H1 (cell line): ENCODE results near the gene ADM2. TPM values are rescaled to one million over a fixed set of nuclear protein-coding genes. Genes with fewer than 3 reads are reported as not detected.
A peak's percentile ranks its signal among the peaks of the same experiment; 100 is the strongest.

Experiments
- CTCF ChIA-PET: fragments of 300-600 bp; sonication (Branson Sonifier 250); formaldehyde crosslinking; loops from one replicate; lab custom pipeline; 2021; ENCODE audit not compliant: partially characterized antibody; lab: Charles Lee
- POLR2A ChIA-PET: fragments of 300-600 bp; sonication (Branson Sonifier 250); formaldehyde crosslinking; loops from one replicate; lab custom pipeline; 2021; ENCODE audit warnings: inconsistent platforms; ENCODE audit not compliant: partially characterized antibody; lab: Charles Lee
- DNase-seq, 2 experiments: peaks; one replicate each; pipeline versions ENCODE4 v3.0.0 to v3.0.0-alpha.2; 2010 to 2022; ENCODE audit warnings: low spot score in 2 of 2, low read depth in 1 of 2, mixed read lengths in 1 of 2
- FAIRE-seq: peaks from 2 replicates; lab custom pipeline; 2011; peaks lifted over from hg19 to GRCh38; lab: Jason Lieb, UNC
- H2AFZ ChIP-seq: 2 replicates; pipeline ENCODE4 v1.8.1; 2012; ENCODE audit warnings: low read length, inconsistent platforms
- H2AK5ac ChIP-seq: 2 replicates; pipeline ENCODE4 v1.6.1; 2013; ENCODE audit warnings: low read depth, low read length
- H2BK120ac ChIP-seq: replicated peaks from 2 replicates; pipeline ENCODE3; 2013; ENCODE audit warnings: low read depth, low read length, inconsistent platforms
- H2BK12ac ChIP-seq: 2 replicates; pipeline ENCODE4 v1.6.1; 2013; ENCODE audit warnings: low read depth, low read length
- H2BK15ac ChIP-seq: 2 replicates; pipeline ENCODE4 v1.6.1; 2013; ENCODE audit warnings: low read length
- H2BK20ac ChIP-seq: 2 replicates; pipeline ENCODE4 v1.6.1; 2013; ENCODE audit warnings: low read length
- H2BK5ac ChIP-seq: 2 replicates; pipeline ENCODE4 v1.6.1; 2013; ENCODE audit warnings: low read depth, low read length
- H3K14ac ChIP-seq: 2 replicates; pipeline ENCODE4 v1.6.1; 2013; ENCODE audit warnings: inconsistent platforms; ENCODE audit not compliant: insufficient read length
- H3K18ac ChIP-seq: 2 replicates; pipeline ENCODE4 v1.6.1; 2013; ENCODE audit warnings: low read length; ENCODE audit errors: extremely low read depth
- H3K23ac ChIP-seq: 2 replicates; pipeline ENCODE4 v1.6.1; 2013; ENCODE audit warnings: inconsistent platforms; ENCODE audit not compliant: insufficient read length
- H3K23me2 ChIP-seq: 2 replicates; pipeline ENCODE4 v1.6.1; 2013; ENCODE audit warnings: low read depth, low read length
- H3K27ac ChIP-seq: 2 replicates; pipeline ENCODE4 v1.6.1; 2011; ENCODE audit warnings: low read depth, low read length, inconsistent platforms
- H3K27me3 ChIP-seq, 4 experiments: replicated peaks in 1 of 4; 1 replicate in 1 of 4; 2 replicates in 3 of 4; pipeline versions ENCODE4 v1.6.1 to v1.8.1; 2011 to 2013; ENCODE audit warnings: low read length in 3 of 4, mild to moderate bottlenecking in 3 of 4, inconsistent platforms in 2 of 4, mixed read lengths in 2 of 4, moderate library complexity in 1 of 4; ENCODE audit not compliant: control insufficient read depth in 3 of 4, insufficient read depth in 3 of 4; ENCODE audit errors: extremely low read depth in 1 of 4
- H3K36me3 ChIP-seq, 4 experiments: 2 replicates each; pipeline versions ENCODE4 v1.6.1 to v1.8.1; 2011 to 2013; ENCODE audit warnings: mild to moderate bottlenecking in 4 of 4, low read length in 3 of 4, moderate library complexity in 2 of 4, control low read depth in 1 of 4, inconsistent platforms in 1 of 4; ENCODE audit not compliant: insufficient read depth in 4 of 4, control insufficient read depth in 2 of 4
- H3K4ac ChIP-seq: replicated peaks from 2 replicates; pipeline ENCODE3; 2013; ENCODE audit warnings: low read length, low read depth, mixed read lengths, inconsistent platforms; ENCODE audit not compliant: insufficient read length
- H3K4me1 ChIP-seq, 4 experiments: replicated peaks in 1 of 4; 1 replicate in 1 of 4; 2 replicates in 3 of 4; pipeline versions ENCODE4 v1.6.1 to v1.8.1; 2011 to 2013; ENCODE audit warnings: low read length in 3 of 4, inconsistent platforms in 2 of 4, mixed read lengths in 1 of 4; ENCODE audit not compliant: insufficient read depth in 4 of 4, control insufficient read depth in 3 of 4
- H3K4me2 ChIP-seq, 2 experiments: 2 replicates each; pipeline versions ENCODE4 v1.6.1 to v1.8.1; 2011 to 2013; ENCODE audit warnings: low read depth in 2 of 2, low read length in 2 of 2, control low read depth in 1 of 2, inconsistent platforms in 1 of 2, mild to moderate bottlenecking in 1 of 2; ENCODE audit not compliant: insufficient read depth in 1 of 2
- H3K4me3 ChIP-seq, 4 experiments: fragments of 200-600, 300-600 bp in 1 of 4; sonication (generic), shearing (Covaris generic), sonication (Bioruptor Twin) in 1 of 4; 2 replicates each; pipeline versions ENCODE4 v1.5.1 to v1.8.1; 2011 to 2016; ENCODE audit warnings: low read length in 4 of 4, low read depth in 3 of 4, control low read depth in 2 of 4, inconsistent platforms in 2 of 4, mild to moderate bottlenecking in 2 of 4, mixed read lengths in 1 of 4, moderate library complexity in 1 of 4; ENCODE audit not compliant: insufficient read depth in 2 of 4; ENCODE audit errors: extremely low read depth in 1 of 4
- H3K56ac ChIP-seq: replicated peaks from 2 replicates; pipeline ENCODE3; 2013; ENCODE audit warnings: low read depth, mild to moderate bottlenecking, mixed read lengths, low read length, inconsistent platforms; ENCODE audit not compliant: insufficient read length
- H3K79me1 ChIP-seq: 2 replicates; pipeline ENCODE4 v1.6.1; 2013; ENCODE audit warnings: low read depth, low read length, control low read depth
- H3K79me2 ChIP-seq, 2 experiments: 2 replicates each; pipeline versions ENCODE4 v1.6.1 to v1.8.1; 2012 to 2013; ENCODE audit warnings: low read length in 2 of 2, mild to moderate bottlenecking in 2 of 2, inconsistent platforms in 1 of 2; ENCODE audit not compliant: insufficient read depth in 2 of 2, control insufficient read depth in 1 of 2
- H3K9ac ChIP-seq, 4 experiments: replicated peaks in 1 of 4; 1 replicate in 1 of 4; 2 replicates in 3 of 4; pipeline versions ENCODE4 v1.6.1 to v1.8.1; 2011 to 2013; ENCODE audit warnings: low read depth in 3 of 4, low read length in 3 of 4, control low read depth in 2 of 4, mild to moderate bottlenecking in 2 of 4, moderate library complexity in 2 of 4, inconsistent platforms in 1 of 4; ENCODE audit errors: extremely low read depth in 1 of 4
- H3K9me3 ChIP-seq, 2 experiments: 2 replicates each; pipeline versions ENCODE4 v1.6.1 to v1.8.1; 2012 to 2013; ENCODE audit warnings: mild to moderate bottlenecking in 2 of 2, moderate library complexity in 2 of 2, control low read depth in 1 of 2, inconsistent platforms in 1 of 2, low read depth in 1 of 2, low read length in 1 of 2, mixed read lengths in 1 of 2; ENCODE audit not compliant: insufficient read depth in 2 of 2
- H4K20me1 ChIP-seq, 2 experiments: replicated peaks in 1 of 2; 2 replicates each; pipeline versions ENCODE3 to v1.8.1; 2011 to 2013; ENCODE audit warnings: inconsistent platforms in 2 of 2, low read length in 2 of 2, mild to moderate bottlenecking in 1 of 2; ENCODE audit not compliant: insufficient read depth in 2 of 2, control insufficient read depth in 1 of 2
- H4K5ac ChIP-seq: 2 replicates; pipeline ENCODE4 v1.6.1; 2013; ENCODE audit warnings: low read length, low read depth, mixed read lengths, inconsistent platforms; ENCODE audit not compliant: insufficient read length
- H4K8ac ChIP-seq: 2 replicates; pipeline ENCODE4 v1.8.0; 2013; ENCODE audit warnings: mild to moderate bottlenecking, moderate library complexity, low read length, inconsistent platforms; ENCODE audit not compliant: insufficient read depth; ENCODE audit errors: extremely low read depth
- H4K91ac ChIP-seq: replicated peaks from 2 replicates; pipeline ENCODE3; 2013; ENCODE audit warnings: low read length, mixed read lengths, inconsistent platforms; ENCODE audit not compliant: insufficient read length
- BRCA1 ChIP-seq: IDR thresholded peaks from 2 replicates; pipeline ENCODE4 v1.6.1; 2012; ENCODE audit warnings: low read depth, low read length, improper control_type of control experiment
- MAFK ChIP-seq: IDR thresholded peaks from 2 replicates; pipeline ENCODE4 v1.6.1; 2012; ENCODE audit warnings: low read depth, mild to moderate bottlenecking, improper control_type of control experiment, low read length
- WGBS, 2 experiments: shearing (Covaris generic) in 1 of 2; methylation state at CpG; one replicate each; pipeline versions ENCODE4 v1.1.6 to v1.1.7; 2013 to 2015; ENCODE audit warnings: low lambda C conversion rate in 2 of 2, mixed read lengths in 2 of 2, inconsistent platforms in 1 of 2, low coverage in 1 of 2, missing lambda C conversion rate in 1 of 2; ENCODE audit not compliant: insufficient replicate concordance in 2 of 2, insufficient coverage in 1 of 2, insufficient read length in 1 of 2; ENCODE audit errors: extremely low coverage in 1 of 2, missing lambda C conversion rate in 1 of 2; 5-methylcytosine and 5-hydroxymethylcytosine counted together
- polyA plus RNA-seq, 7 experiments: library from polyadenylated mRNA; depleted of rRNA in 3 of 7; stranded (reverse) in 5 of 7; unstranded in 2 of 7; fragments of >200 nt in 5 of 7; fragments of 200-250 nt in 2 of 7; gene quantifications; 1 replicate in 5 of 7; 2 replicates in 1 of 7; 4 replicates in 1 of 7; pipeline versions ENCODE4 v1.2.1 to v1.2.3, GENCODE V29; 2011 to 2013; ENCODE audit warnings: missing spikeins in 2 of 7, mixed read lengths in 2 of 7
- total RNA-seq: library from RNA; stranded (reverse); fragmentation: NEBNext Ultra II Directional; extraction: Animal tissue kit (Norgen Biotek cat#: 25700); gene quantifications from 2 replicates; pipeline ENCODE4 v1.2.1, GENCODE V29; 2021

Gene ADM2
- total and polyA plus RNA-seq, 2 of the 8 experiments (the other 6 are each of a cell fraction or from before 2014, with no cell fraction given), result 3.3 to 7.5 TPM

DNA sequence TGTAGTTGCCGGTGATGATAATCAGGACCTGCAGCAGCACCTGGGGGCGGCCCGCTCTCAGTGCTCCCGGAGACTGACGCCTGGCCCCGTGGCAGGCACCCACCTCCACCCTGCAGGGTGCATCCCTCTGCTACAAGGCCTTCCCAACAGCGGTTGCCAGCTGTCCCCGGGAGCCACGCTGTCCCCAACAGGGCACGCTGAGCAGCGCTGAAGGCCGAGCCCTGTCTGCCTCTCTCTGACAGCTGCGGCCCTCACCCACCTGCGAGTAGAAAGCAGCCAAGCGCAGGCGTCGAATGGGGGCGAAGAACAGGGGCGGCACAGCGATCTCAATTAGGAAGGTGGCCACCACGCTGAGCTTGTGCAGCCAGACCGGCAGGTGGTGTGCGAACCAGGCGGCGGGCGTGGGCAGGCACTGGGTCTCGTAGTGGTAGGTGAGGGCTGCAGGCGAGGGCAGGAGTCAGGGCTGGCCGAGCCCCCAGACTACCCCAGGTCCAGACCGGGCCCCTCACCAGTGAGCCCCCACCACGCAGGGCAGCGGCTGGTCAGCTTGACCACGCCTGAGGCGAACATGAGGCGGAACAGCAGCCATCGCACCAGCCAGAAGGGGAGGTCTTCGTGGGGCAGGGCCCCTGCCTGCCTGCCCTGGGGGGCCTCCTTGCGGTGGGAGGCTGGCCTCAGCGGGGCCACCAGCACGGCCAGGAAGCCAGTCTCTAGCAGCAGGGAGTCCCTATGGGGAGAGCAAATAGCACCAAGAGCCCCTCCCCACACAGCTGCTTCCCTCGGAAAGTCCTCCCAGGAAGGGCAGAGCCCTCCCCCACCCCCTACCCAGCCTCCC, 24.6 kb downstream of the ADM2 start:
- Histone ChIP-seq H3K27me3 (no peaks in the 10 kb centered on the region), H2BK5ac (no peak overlapping the region), H3K14ac (no peak overlapping the region), H3K9ac (no peak overlapping the region), H3K4me1 (peaks cover 2 to 8% (median 5%) of the 10 kb centered on the region in 4 experiments), H3K18ac (no peak overlapping the region), H3K27ac (no peak overlapping the region), H3K23me2 (peaks cover 11% of the 10 kb centered on the region; the same call in 1 of the 2 replicates), H2AK5ac (no peak overlapping the region), H3K36me3 (peaks cover 0 to 15% (median 0%) of the 10 kb centered on the region in 4 experiments; a peak in 3 of 8 replicates), H2AFZ (no peak overlapping the region), H2BK15ac (no peak overlapping the region), H3K23ac (no peak overlapping the region), H4K20me1 (peaks cover 0 to 18% of the 10 kb centered on the region in 2 experiments), H3K4me3 (peak overlapping the region in 1 of 4 experiments; percentile 100; a peak in 1 of 8 replicates), H4K8ac (peak overlapping the region; percentile 11; the same call in 1 of the 2 replicates), H3K9me3 (no peaks in the 10 kb centered on the region), H2BK120ac (no peak overlapping the region), H3K79me2 (peaks cover 0 to 18% of the 10 kb centered on the region in 2 experiments; a peak in 2 of 4 replicates), H2BK20ac (no peak overlapping the region), H3K56ac (no peak overlapping the region), H3K4ac (no peak overlapping the region), H3K4me2 (peak overlapping the region in 1 of 2 experiments; percentile 65; a peak in 1 of 4 replicates), H4K5ac (no peak overlapping the region), H3K79me1 (peaks cover 9% of the 10 kb centered on the region; the same call in 1 of the 2 replicates)
- FAIRE-seq (no peak), DNase-seq (no peak)
- POLR2A ChIA-PET, result interaction anchor here (0.9 to 2.7 kb wide), 3 partner anchors 8 to 24 kb away, joined by 3 to 17 read pairs (median 3); partner anchors contain the start of genes ADM2 and MIOX
- WGBS, 2 experiments, result 92% methylated on average over 37 of the region's 41 CpGs; no CpG with 5 or more reads in 1 of the 2 experiments
- CTCF ChIA-PET, result interaction anchor here (0.8 to 2.7 kb wide), 4 partner anchors 9 to 21 kb away, joined by 3 to 22 read pairs (median 4); no protein-coding TSS in a partner anchor
- TF ChIP-seq BRCA1, result no peak
- TF ChIP-seq MAFK, result no peak
- TF ChIP-seq, all 59 proteins: peak for 0
- Histone ChIP-seq H2BK12ac (no peak overlapping the region), H4K91ac (no peak overlapping the region)
